ENCODE results near the gene SPTB.
"Not testable (repeated sequence)": the region's sequence is repeated elsewhere in the genome, so short reads cannot be mapped to it uniquely, and the experiment has no call there.

The SPTB gene

DNA sequence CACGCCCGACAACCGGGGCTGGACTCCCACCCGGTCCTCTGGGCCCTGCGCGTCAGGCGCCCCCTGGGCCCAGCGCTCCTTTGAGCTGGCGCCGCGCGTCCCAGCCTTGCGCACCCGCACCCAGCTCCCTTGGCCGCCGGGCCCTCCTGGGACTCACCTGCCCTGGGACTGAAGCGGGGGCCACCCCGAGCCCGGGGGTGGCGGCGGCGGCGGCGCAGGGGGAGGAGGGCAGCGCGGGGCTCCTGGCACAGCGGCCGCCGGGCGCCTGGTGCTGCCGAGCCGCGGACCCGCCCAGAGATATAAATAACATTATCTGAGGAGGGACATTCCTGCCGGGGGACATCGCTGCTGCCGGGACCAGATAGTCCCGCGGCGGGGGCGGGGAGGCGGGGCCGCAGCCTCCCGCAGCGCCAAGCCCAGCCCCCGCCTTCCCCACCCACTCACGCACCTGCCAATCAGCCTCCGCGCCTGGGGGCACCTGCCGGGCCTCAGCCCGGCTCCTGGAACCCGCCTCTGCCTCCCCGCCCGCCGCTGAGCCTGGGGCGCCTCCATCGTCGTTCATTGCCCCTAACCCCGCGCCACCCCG, at the start of gene SPTB:
TSS of gene SPTB (minus strand) at position 273 of the 586 bp plus-strand sequence. CDS start 56,813 bp downstream, outside the sequence.
- DNase-seq (ENCODE audit: low read depth) = no peak

DNA sequence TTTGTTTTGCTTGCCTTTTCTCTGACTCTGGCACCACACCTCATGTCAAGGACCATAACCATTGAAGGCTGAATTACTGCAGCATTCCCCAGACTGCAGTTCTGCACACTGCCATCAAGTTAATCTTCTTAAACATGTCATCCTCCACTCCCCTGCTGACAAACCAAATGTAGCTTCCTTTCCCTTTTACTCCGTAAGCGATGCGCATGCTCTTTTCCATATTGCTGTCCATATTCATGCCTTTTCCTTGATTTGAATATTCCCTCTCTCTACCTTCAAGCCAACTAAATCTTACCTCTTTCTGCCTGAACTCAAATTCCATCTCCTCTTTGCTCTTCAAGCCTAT, 49.3 kb upstream of the SPTB start:
- no peak for DNase-seq (ENCODE audit: low read depth)

DNA sequence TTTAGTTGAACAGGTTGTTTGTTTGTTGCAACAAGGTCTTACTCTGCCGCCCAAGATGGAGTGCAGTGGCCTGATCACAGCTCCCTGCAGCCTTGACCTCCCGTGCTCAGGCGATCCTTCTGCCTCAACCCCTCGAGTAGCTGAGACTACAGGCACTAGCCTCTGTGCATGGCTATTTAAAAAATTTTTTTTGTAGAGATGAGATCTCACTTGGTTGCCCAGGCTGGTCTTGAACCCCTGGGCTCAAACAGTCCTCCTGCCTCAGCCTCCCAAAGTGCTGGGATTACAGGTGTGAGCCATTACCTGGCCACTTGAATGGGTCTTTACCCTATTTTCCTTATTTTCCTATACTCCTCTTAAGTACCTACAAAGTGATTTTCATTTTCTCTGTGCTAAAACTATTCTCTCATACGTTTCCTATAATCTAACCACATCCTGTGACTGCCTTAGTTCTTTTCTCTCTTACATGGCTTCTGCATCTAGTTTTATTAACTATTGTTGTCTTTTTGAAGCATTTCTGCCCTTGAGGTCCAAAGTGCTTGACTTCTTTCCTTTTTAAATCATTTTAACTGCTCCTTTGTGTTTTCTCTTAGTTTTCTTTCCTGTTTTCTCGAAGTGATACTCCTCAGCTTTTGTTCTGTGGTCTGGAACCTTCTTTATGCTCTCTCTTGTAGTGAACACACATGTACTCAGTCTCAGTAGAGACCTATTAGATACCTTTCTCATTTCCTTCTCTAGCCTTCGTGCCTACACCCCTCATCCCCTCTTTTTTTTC, 48.7 kb upstream of the SPTB start:
- no peak for DNase-seq (ENCODE audit: low read depth)

DNA sequence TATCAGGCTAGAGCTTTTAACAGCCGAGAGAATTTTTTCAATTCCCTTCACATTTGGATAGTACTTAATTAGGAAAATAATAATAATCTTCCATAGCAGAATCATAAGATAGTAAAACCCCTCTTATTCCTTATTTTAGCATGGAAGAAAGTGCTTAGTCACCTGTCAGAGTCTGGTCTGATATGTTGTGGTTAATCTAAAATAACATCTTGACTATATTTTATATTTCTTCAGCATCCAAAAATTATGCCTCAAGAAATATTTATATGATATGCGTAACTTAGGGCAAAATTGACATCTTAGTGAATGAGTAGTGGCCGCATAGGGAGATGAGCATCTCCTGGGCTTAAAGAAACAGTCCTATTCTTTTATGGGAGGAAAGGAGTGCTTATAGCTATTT, 47.3 kb upstream of the SPTB start:
- no peak for DNase-seq (ENCODE audit: low read depth)

DNA sequence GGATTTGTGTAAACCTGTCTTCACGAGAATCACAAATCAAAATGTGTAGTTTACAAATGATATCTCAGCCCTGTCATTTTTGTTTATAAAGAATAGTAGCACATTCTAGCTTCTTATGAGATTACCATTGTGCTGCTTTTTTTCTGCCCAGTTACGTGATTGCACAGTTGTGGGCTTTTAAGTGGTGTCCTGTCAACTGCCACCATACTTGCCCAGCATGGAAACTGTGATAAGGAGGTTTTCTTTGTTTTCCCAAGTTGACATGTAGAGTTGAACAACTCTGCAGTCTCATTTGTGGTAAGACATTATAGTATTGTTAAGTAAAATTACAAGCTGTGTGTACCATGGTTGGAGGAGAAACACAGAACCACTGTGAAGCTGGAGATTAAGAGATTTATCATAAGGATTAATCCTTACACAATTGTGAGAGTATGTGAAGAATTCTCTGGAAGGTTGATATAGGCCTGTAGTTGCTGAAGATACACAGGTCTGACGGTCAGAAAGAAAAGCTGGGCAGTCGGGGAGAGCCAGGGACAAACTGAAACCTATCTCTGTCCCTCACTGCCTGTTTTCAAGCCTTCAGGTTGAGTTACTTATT, 46.8 kb upstream of the SPTB start:
- no peak for DNase-seq (ENCODE audit: low read depth)

DNA sequence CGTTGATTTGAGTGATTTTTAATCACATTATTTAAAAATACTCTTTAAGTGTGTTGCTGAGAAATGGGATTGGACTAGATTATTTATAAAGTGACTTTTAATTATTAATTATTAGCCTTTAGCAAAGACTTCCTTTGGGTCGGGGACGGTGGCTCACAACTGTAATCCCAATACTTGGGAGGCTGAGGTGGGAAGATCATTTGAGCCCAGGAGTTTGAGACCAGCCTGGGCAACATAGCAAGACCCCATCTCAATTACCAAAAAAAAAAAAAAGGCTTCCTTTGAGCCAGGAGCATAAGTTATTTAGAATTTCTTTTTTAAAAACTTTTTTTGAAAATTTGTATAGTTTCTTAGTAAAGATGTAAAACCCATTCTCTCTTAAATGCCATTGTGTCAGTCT, 43.3 kb upstream of the SPTB start:
- DNase-seq (ENCODE audit: low read depth) = no peak

DNA sequence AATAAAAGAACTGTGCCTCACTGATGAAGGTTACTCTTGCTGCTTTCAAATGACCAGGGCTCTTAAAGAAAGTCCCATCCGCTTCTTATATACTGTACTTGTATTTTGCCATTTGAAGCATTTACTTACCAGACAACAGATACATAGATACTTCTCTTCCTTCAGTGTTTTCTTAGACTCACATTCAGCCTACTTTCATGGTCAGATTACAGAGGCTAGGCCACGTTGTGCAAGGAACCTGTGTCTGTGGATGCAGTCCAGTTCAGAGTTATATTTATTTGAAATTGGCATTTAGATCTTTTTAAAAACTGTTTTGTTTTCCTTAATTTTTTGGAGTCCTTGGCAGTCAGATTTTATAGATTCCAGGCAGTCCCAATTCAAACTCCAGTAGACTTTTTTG, 40.8 kb upstream of the SPTB start:
- DNase-seq (ENCODE audit: low read depth) = no peak

DNA sequence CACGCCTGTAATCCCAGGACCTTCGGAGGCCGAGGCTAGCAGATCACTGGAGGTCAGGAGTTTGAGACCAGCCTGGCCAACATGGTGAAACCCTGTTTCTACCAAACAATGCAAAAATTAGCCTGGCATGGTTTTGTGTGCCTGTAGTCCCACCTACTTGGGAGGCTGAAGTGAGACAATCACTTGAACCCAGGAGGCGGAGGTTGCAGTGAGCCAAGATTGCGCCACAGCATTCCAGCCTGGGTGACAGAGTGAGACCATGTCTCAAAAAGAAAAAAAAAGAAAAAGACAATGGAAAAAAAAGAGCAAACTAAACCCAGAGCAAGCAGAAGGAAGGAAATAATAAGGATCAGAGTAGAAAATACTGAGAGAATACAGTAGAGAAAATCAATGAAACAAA, 39.9 kb upstream of the SPTB start:
- no peak for DNase-seq (ENCODE audit: low read depth)

DNA sequence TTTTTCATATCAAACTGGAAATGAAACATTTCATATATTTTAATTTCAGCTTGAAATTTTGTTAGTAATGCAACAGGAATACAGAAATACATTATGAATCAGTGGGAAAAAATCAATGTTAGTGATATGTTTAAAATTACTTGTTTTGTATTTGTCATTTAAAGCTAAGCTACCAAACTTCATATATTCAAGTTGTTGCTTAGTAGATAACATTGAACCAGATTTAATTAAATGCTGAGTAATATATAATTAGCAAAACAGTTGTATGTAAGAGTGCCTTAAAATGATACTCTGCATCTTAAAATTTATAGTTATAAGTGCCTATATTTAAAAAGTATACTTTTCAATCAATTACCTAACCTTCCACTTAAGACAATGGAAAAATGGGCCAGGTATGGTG, 39.5 kb upstream of the SPTB start:
- DNase-seq (ENCODE audit: low read depth) = no peak

DNA sequence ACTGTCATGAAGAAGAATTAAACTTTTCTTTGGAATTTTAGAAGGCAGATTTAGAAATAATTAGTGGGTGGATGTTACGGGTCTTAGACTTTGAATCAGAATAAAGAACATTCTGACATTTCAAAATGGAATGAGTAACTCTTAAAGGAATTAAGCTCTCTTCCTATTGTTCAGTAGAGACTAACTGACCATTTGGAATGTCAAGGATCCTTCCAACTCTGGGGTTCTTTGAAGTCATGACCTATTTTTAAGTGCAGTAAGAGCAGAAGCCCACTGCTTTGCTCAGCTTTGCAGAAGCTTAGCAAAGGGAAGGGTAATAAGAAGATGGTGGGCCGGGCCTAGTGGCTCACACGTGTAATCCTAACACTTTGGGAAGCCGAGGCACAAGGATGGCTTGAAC, 38.5 kb upstream of the SPTB start:
- DNase-seq (ENCODE audit: low read depth) = no peak

DNA sequence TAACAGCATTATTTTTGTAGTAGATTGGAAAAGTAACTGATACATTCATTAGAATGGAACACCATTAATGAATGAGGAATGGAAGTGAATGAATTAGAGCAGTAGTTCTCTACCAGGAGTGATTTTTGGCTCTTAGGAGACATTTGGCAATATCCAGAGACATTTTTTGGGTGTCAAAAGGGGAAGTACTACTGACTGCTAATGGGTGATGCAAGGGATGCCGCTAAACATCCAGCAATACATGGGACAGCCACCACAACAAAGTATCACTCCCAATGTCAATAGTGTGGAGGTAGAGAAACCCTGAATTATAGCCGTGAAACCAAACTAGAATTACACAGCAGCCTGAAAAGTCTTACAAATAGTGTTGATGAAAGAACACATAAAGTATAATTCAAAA, 36.1 kb upstream of the SPTB start:
- no peak for DNase-seq (ENCODE audit: low read depth)

DNA sequence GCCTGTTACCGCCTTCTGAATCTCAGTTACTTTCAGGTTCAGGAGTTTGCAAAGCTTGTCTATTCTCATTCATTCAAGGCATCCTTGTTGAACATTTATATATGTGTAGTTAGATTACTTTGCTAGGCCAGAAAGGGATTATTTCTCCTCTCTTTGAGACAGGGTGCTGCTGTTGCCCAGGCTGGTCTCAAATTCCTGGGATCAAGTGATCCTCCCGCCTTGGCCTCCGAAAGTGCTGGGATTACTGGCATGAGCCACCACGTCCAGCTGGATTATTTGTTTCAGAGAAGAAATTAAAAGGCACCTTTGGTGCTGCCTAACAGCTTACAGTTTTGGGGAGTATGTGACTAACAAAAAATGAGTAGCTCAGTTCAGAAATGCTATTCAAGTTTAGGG, 35.3 kb upstream of the SPTB start:
- DNase-seq (ENCODE audit: low read depth) = no peak

DNA sequence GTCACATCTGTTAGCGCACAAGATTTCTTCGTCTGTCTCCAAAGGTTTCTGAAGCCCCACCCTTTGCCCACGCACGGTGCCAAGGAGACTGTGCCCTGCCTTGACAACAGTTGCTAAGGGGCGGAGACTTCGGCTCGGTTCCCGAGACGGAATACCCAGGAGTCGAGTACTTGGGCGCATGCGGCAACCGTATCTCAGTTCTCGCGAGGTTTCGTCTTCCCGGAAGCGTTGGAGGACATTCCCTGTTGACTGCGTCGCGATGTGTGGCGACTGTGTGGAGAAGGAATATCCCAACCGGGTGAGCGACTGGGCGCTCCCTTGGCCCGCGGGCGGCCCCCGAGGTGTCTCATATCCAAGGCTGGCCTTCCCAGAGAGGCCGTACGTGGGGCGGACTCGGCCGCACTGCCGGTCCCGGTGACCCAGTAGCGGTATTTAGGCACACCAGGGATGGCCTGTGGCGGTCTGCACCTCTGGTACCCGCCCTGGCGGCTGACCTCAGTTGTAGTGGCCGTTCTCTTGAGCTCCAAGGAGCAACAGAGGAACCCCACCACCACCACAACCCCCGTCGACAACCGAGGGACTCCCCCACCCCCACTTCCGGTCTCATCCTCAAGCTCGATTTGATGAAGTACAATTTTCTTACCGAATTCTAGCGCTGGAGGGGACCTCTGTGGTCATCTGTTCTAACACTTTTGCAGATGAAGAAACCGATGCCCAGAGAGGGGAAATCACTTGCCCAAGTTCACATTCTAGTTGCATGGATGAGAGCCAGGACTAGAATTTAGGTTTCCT, 34.7 kb upstream of the SPTB start, which contains the start of gene CHURC1:
TSS of gene CHURC1 (plus strand) at position 219 of the 792 bp plus-strand sequence. CDS start at position 260, 41 bp downstream.
- DNase-seq (ENCODE audit: low read depth) = peak; percentile 95

DNA sequence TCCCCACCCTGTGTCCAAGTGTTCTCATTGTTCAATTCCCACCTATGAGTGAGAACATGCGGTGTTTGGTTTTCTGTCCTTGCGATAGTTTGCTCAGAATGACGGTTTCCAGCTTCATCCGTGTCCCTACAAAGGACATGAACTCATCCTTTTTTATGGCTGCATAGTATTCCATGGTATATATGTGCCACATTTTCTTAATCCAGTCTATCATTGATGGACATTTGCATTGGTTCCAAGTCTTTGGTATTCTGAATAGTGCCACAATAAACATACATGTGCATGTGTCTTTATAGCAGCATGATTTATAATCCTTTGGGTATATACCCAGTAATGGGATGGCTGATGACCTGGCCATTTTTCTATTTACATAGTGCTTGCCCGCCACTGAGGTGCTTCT, 33.8 kb upstream of the SPTB start:
- DNase-seq (ENCODE audit: low read depth) = not testable (repeated sequence)

DNA sequence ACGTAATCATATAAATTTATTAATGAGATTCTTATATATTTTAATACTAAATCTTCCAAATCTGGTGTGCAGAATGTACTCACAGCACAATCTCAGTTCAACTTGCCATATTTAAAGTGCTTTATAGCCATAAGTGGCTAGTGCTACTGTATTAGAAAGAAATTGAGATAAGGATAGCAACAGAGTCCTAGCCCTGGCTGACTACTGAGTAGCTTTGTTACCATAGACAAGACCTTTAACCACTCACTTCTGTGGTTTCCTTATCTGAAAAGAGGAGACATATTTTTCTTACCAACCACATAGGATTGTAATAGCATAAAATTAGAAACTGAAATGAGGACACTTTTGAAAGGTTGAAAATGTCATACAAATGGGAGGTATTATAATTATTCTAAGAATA, 32.6 kb upstream of the SPTB start:
- DNase-seq (ENCODE audit: low read depth) = no peak

DNA sequence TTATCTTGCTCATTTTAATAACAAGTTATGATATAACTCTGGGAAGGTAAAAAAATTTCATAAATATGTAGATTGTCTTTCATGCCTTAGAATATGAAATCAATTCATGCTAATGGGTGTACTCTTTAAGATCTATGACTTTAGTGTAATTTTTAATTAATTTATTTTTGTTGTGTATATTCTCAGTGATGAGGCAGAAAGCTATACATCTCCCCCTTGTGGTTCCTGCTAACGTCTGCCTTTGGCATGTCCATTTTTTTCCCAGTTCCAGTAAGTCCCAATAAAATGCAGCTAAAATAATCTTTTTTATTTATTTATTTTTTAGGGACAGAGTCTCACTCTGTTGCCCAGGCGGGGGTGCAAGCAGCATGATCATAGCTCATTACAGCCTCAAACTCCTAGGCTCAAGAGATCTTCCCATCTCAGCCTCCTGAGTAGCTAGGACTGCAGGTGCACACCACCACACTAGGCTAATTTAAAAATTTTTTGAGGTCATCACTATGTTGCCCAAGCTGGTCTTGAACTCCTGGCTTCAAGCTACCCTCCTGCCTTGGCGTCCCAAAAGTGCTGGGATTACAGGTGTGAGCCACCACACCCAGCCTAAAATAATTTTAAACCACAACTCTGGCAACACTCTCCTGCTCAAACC, 31.3 kb upstream of the SPTB start:
- peak; percentile 6 for DNase-seq (ENCODE audit: low read depth)

DNA sequence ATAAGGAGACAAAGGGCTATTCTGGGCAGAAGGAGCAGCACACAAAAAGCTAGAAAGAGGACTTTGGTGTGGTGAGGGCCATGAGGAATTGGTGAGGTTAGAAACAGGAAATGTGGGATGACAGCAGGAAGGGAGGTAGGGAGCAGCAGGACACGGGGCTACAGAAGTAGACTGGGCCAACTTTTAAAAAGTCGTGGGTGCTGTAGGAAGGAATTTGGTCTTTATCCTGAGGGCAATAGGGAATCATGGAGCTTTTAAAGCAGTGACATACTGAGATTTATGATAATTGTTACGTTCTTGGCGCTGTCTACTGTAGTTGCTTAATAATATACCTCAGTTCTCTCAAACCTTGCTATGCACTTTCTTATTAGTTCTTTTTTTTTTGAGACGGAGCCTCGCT, 26.3 kb upstream of the SPTB start:
- DNase-seq (ENCODE audit: low read depth) = no peak

DNA sequence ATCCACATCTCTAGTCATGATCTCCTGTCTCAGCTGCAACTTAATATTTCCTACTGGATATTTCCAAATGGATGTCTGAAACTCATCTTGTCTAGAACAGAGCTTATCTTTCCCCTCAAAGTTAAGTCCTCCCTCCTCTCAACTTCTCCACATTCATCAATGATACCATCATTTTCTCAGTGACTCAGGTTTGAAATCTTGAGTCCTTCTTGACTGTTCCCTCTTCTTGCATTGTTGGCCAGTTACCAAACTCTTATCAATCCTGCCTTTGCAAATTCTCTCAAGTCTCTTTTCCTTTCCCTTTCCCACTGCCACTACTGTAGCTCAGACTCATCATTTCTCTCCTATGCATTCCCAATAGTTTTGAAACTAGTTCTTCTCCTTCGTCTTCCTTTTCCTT, 20.3 kb upstream of the SPTB start:
- DNase-seq (ENCODE audit: low read depth) = no peak

DNA sequence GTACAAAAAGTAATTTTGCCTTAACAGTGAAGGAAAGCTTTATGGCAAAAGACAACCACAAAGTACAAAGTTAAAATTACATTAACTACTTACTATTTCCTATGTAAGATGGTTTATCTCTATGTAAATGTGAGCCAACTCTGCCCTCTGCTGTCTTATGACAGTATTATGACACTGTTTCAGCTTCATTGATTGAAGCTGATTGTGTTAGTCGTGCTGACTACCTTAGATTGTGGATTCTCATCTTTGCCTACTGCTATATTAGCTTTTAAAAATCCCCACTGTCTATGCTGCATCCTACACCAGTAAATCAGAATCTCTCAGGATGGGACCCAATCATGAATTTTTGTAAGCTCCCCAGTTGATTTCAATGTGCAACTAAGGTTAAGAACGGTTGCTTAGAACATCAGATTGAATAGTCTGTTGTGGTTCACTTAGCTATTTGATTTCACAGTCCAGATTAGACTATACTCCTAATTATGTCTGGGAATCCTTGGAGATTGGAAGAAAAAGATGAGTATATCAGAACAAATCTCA, 12.2 kb upstream of the SPTB start:
- DNase-seq (ENCODE audit: low read depth) = peak; percentile 16

DNA sequence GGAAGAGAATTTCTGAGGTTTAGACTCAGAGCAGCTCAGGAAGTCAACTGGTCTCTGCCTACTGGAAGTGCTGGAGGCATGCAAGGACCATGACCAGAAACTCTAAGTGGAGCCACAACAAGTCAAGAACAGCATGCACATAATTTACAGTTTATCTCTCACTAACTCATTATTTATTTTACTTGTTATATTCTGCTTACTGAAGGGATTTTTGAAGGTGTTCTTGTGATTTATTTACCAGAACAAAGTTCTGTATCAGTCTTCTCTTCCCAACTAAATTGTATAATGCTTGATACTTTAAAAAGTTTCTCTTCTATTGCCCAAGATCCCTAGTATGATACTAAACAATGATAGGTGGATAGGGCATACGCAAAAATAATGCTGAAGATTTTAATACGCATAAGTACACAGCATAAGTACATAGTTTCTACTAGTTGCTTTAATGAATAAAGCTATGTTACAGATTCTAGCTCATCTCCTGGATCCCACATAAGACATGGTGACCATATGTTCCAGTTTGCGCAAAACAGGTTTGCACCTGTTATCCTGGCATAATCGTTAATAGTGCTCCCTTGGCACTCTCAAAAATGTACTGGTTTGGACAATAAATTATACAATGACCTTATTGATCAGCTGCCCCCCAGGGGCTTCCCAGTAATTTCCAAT, 11.6 kb upstream of the SPTB start:
- DNase-seq (ENCODE audit: low read depth) = no peak

DNA sequence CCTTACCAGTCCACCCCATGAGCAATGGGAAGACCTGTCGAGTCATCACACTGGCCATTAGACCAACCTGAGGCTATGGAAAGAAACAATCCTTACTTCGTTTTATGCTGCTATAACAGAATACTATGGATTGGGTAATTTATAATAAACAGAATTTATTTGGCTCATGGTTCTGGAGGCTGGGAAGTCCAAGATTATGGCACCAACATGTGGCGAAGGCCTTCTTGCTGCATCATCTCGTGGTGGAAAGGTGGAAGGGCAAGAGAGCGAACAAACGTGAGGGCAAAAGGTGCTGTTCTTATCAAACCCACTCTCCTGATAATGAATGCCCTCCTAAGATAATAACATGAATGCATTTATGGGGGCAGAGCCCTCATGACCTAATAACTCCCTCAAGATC, 9.6 kb upstream of the SPTB start:
- no peak for DNase-seq (ENCODE audit: low read depth)

All from HS-5 (cell line).